Heart right ventricle (tissue), 16 donors: ENCODE data around the gene USP32. TPM values are rescaled to one million over a fixed set of nuclear protein-coding genes. Genes with fewer than 3 reads are reported as not detected.

ENCODE experiments used
- ATAC-seq, 8 donors: fragments of 200-7000 bp; cut with Tn5 transposase; one replicate each; pipeline ENCODE4 v1.9.1; 2020; ENCODE audit warnings: mild to moderate bottlenecking in 8 of 8, moderate library complexity in 8 of 8, moderate number of reproducible peaks in 1 of 8
- DNase-seq, 2 donors: peaks; one replicate each; pipeline ENCODE4 v3.0.0-alpha.2; 2020
- H3K27ac ChIP-seq, 10 donors: fragments of 200-600 bp; sonication (generic) in 2 of 10; one replicate each; pipeline versions ENCODE4 v1.5.0 to v1.8.0; 2020 to 2022; ENCODE audit warnings: mild to moderate bottlenecking in 3 of 10
- H3K27me3 ChIP-seq, 7 donors: fragments of 200-600 bp; one replicate each; pipeline ENCODE4 v1.8.0; 2021 to 2022; ENCODE audit warnings: mild to moderate bottlenecking in 2 of 7
- H3K36me3 ChIP-seq, 9 donors: fragments of 200-600 bp; sonication (generic) in 1 of 9; one replicate each; pipeline versions ENCODE4 v1.5.0 to v1.8.0; 2020 to 2022; ENCODE audit warnings: mild to moderate bottlenecking in 2 of 9
- H3K4me1 ChIP-seq, 9 donors: fragments of 200-600 bp; sonication (generic) in 1 of 9; one replicate each; pipeline versions ENCODE4 v1.5.0 to v1.8.0; 2020 to 2022; ENCODE audit warnings: mild to moderate bottlenecking in 4 of 9
- H3K4me3 ChIP-seq, 10 donors: fragments of 200-600 bp; sonication (generic) in 2 of 10; one replicate each; pipeline versions ENCODE4 v1.5.0 to v1.8.0; 2020 to 2022; ENCODE audit warnings: mild to moderate bottlenecking in 7 of 10, moderate library complexity in 2 of 10
- H3K9me3 ChIP-seq, 11 donors: fragments of 200-600 bp in 10 of 11; sonication (generic) in 2 of 11; one replicate each; pipeline versions ENCODE4 v1.5.0 to v1.8.0; 2013 to 2022; ENCODE audit warnings: mild to moderate bottlenecking in 2 of 11, control low read depth in 1 of 11, moderate library complexity in 1 of 11
- WGBS, 2 donors: extraction: QIAGEN DNeasy Blood & Tissue Kit; methylation state at CpG; one replicate each; pipeline ENCODE4 v1.1.7; 2013; ENCODE audit warnings: inconsistent platforms in 1 of 2; 5-methylcytosine and 5-hydroxymethylcytosine counted together
- intact Hi-C, 10 donors: fragments of 100-400 bp; cut with DNase I; formaldehyde crosslinking; loops; one replicate each; pipeline versions ENCODE4 v1.11.1 to v1.14.2; 2022
- polyA plus RNA-seq, 2 donors: library from polyadenylated mRNA; stranded (reverse); fragments of 200-250 nt; gene quantifications; one replicate each; pipeline ENCODE4 v1.2.3, GENCODE V29; 2013
- total RNA-seq, 10 donors: library from RNA; stranded (reverse); fragmentation: NEBNext Ultra II Directional in 3 of 10; extraction: Animal tissue kit (Norgen Biotek cat#: 25700) in 3 of 10; gene quantifications; one replicate each; pipeline versions ENCODE4 v1.2.1 to v1.2.4, GENCODE V29; 2021 to 2023
- TF ChIP-seq, protein P1 (sequence below), 9 donors: fragments of 200-600 bp; sonication (generic) in 2 of 9; IDR thresholded peaks; one replicate each; pipeline versions ENCODE4 v1.5.0 to v1.8.0; 2021 to 2022; ENCODE audit warnings: antibody characterized with exemption in 9 of 9, mild to moderate bottlenecking in 5 of 9, moderate library complexity in 1 of 9
- donor health status: Arrhythmogenic right ventricular cardiomyopathy.
- donor health status: ischemic (EF 13 %, LVEDD 7.1; RV severe dilation, severe dysfunction).
- donor health status: healthy with polysubstance abuse.
- donor health status: DM: no; HTN: yes; CAD: no.
- donor health status: DM: no; HTN: no; CAD: no.
- donor health status: ischemic (EF 25% LVEDD 6.9; RV normal size, moderate dysfunction).
- donor health status: ischemic (EF 25% LVEDD 5.7; RV mildly dilated, moderate dysfunction).
- donor health status: healthy.
- donor health status: DM: yes; HTN: yes; CAD: no.
- donor health status: Ischemic cardiomyopathy.
- donor health status: ischemic (EF 35%, LVEDD 5.7; RV mildly dilated, moderate dysfunction).
- donor health status: nonischemic (EF 11% LVEDD 7.7; RV severe dilation, severe dysfunction).
- donor health status: DM: yes; HTN: yes; CAD: no.
- donor health status: PGD.
- donor health status: ischemic (EF 29% LVEDD 5.4; RV normal size, mild dysfunction).
- donor health status: nonischemic (EF 23%, LVEDD 6.1; RV moderate dilation, normal function).

The USP32 gene
- total and polyA plus RNA-seq, 12 donors: 13.3 to 38.6 (median 29.3) TPM

DNA sequence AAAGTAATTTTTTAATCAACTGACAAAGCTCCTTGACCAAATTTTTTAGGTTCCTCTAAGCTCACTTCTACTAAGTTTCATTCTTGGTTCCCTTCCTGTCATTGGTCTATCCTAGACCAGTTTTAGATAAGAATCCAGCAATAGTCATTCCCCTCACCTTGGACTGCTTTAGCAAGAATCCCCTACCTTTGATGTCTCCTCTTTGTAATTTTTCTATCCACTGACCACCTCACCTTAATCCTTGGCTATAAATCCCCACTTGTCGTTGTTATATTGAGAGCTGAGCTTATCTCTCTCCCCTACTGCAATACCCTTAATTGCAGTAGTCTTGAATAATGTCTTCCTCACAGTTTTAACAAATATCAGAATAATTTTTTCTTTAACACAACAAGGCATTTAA lies 107.2 kb downstream of the USP32 start:
- Histone ChIP-seq H3K27me3 (no peaks in the 10 kb centered on the region), H3K36me3 (peaks cover 0 to 49% (median 8%) of the 10 kb centered on the region in 9 donors), H3K27ac (no peak overlapping the region), H3K4me1 (peaks cover 0 to 10% (median 0%) of the 10 kb centered on the region in 9 donors), H3K4me3 (no peak overlapping the region), H3K9me3 (no peaks in the 10 kb centered on the region)
- intact Hi-C loops: no loop called here
- no peak for ATAC-seq
- TF ChIP-seq, protein P1, sequence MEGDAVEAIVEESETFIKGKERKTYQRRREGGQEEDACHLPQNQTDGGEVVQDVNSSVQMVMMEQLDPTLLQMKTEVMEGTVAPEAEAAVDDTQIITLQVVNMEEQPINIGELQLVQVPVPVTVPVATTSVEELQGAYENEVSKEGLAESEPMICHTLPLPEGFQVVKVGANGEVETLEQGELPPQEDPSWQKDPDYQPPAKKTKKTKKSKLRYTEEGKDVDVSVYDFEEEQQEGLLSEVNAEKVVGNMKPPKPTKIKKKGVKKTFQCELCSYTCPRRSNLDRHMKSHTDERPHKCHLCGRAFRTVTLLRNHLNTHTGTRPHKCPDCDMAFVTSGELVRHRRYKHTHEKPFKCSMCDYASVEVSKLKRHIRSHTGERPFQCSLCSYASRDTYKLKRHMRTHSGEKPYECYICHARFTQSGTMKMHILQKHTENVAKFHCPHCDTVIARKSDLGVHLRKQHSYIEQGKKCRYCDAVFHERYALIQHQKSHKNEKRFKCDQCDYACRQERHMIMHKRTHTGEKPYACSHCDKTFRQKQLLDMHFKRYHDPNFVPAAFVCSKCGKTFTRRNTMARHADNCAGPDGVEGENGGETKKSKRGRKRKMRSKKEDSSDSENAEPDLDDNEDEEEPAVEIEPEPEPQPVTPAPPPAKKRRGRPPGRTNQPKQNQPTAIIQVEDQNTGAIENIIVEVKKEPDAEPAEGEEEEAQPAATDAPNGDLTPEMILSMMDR (IDR thresholded peaks at IDR 0.05): no peak
- 74 to 88% methylated on average over 1 of the region's 1 CpG for WGBS, 2 donors
- DNase-seq: no peak

DNA sequence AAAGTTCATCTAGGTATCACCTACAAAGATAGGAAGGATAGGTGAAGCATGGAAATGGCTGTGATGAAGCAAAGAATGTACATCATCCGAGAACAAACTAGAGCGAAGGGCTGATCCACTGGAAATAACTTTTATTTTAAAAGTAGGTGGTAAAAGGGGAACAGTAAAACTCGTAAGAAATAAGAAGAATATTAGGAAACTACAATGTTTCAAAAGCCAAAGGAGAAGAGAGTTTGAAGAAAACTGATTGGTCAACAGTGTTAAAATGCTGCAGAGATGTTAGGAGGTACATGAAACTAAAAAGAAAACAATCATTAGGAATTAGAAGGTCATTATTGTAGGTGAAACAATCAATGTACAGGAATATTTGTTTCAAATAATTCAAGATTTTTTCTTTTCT lies 108.1 kb downstream of the USP32 start:
- Histone ChIP-seq H3K9me3 (no peaks in the 10 kb centered on the region), H3K36me3 (peaks cover 0 to 40% (median 8%) of the 10 kb centered on the region in 9 donors), H3K4me3 (no peak overlapping the region), H3K27ac (no peak overlapping the region), H3K4me1 (peaks cover 0 to 10% (median 0%) of the 10 kb centered on the region in 9 donors), H3K27me3 (no peaks in the 10 kb centered on the region)
- TF ChIP-seq, protein P1 (IDR thresholded peaks at IDR 0.05): no peak
- intact Hi-C loops: no loop called here
- DNase-seq (no peak), ATAC-seq (no peak)
- WGBS, 2 donors: 93 to 95% methylated on average over 3 of the region's 3 CpGs

DNA sequence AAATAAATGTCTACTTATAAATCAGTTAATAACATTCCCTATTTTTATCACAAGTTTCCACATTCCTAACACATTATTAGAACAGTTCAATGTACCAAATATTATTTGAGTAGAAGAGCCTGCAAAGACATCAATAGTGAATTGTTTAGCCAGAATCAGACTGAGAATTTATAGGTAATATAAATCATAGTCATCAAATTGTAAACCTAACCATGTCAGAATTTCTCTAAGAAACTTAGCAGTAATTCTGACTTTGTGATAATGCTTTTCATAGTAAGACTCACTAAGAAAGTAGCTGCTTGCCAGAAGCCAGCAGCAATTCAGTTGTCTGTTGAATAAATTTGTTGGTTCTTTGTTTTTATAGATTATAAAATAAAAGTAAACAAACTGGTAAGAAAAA lies 111.3 kb downstream of the USP32 start:
- H3K4me1 ChIP-seq: peaks cover 0 to 10% (median 0%) of the 10 kb centered on the region in 9 donors
- TF ChIP-seq, protein P1 (IDR thresholded peaks at IDR 0.05): no peak
- no peak for DNase-seq
- H3K36me3 ChIP-seq: peaks cover 0 to 13% (median 0%) of the 10 kb centered on the region in 9 donors
- intact Hi-C loops: no loop called here
- H3K9me3 ChIP-seq: no peaks in the 10 kb centered on the region
- ATAC-seq: no peak
- H3K27me3 ChIP-seq: no peaks in the 10 kb centered on the region
- H3K27ac ChIP-seq: no peak overlapping the region
- H3K4me3 ChIP-seq: no peak overlapping the region

DNA sequence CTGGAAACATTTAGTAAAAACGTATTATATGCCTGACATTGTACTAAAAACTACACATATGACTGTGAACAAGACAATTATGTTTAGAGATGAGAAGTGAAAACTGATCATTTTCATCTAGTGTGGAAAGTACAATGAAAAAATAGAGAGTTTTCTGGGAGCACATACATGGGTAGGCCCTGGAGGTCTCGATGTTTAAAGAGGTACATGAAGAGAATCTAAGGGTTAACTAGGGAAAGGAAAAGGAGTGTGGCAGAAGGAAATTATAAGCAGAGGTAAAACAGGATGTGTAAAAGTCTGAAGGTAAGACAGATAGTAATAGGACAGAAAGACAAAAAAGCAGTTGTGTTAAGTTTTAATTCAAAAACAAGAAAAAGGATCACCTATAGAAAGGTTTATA lies 113.7 kb downstream of the USP32 start:
- intact Hi-C loops: no loop called here
- H3K4me1 ChIP-seq: no peaks in the 10 kb centered on the region
- peaks cover 0 to 8% (median 0%) of the 10 kb centered on the region in 9 donors for H3K36me3 ChIP-seq
- no peaks in the 10 kb centered on the region for H3K27me3 ChIP-seq
- ATAC-seq (no peak), DNase-seq (no peak)
- TF ChIP-seq, protein P1 (IDR thresholded peaks at IDR 0.05): no peak
- no peaks in the 10 kb centered on the region for H3K9me3 ChIP-seq
- no peak overlapping the region for H3K4me3 ChIP-seq
- WGBS, 2 donors: 93 to 96% methylated on average over 2 of the region's 2 CpGs
- no peak overlapping the region for H3K27ac ChIP-seq
